SHP77 (cell line): ENCODE data around the gene SORL1.
"Not testable (repeated sequence)": the region's sequence is repeated elsewhere in the genome, so short reads cannot be mapped to it uniquely, and the experiment has no call there.

Source experiments
- DNase-seq, 2 experiments: peaks; one replicate each; lab custom pipeline; 2025; lab: John Stamatoyannopoulos, UW

The SORL1 gene

GRCh38 chr11:121626980-121627379 lies 174.9 kb downstream of the SORL1 start:
- no peak for DNase-seq

- DNase-seq = no peak
Observed at GRCh38 chr11:121630041-121630440, 177.9 kb downstream of the SORL1 start.

- no peak for DNase-seq
Observed at GRCh38 chr11:121631456-121631855, 179.3 kb downstream of the SORL1 start.

- DNase-seq = no peak
Observed at GRCh38 chr11:121634273-121634672, 182.2 kb downstream of the SORL1 start.

- DNase-seq = no peak
Observed at GRCh38 chr11:121634889-121635288, 182.8 kb downstream of the SORL1 start.

GRCh38 chr11:121636081-121636799 lies 184.1 kb downstream of the SORL1 start:
- DNase-seq = no peak

- no peak for DNase-seq
Observed at GRCh38 chr11:121636800-121637176, 184.7 kb downstream of the SORL1 start.

GRCh38 chr11:121637587-121637986 lies 185.5 kb downstream of the SORL1 start:
- not testable (repeated sequence) for DNase-seq

GRCh38 chr11:121643479-121644186 lies 191.5 kb downstream of the SORL1 start:
- DNase-seq = no peak

GRCh38 chr11:121644187-121644512 lies 192.0 kb downstream of the SORL1 start:
- DNase-seq = no peak

- no peak for DNase-seq
Observed at GRCh38 chr11:121645001-121645400, 192.9 kb downstream of the SORL1 start.

GRCh38 chr11:121645596-121645995 lies 193.5 kb downstream of the SORL1 start:
- no peak for DNase-seq

GRCh38 chr11:121648306-121648705 lies 196.2 kb downstream of the SORL1 start:
- no peak for DNase-seq

GRCh38 chr11:121649798-121650197 lies 197.7 kb downstream of the SORL1 start:
- peak; percentile 40 to 45 for DNase-seq

- DNase-seq = no peak
Observed at GRCh38 chr11:121650351-121651256, 198.5 kb downstream of the SORL1 start.

GRCh38 chr11:121651257-121651605 lies 199.1 kb downstream of the SORL1 start:
- no peak for DNase-seq

GRCh38 chr11:121652971-121653370 lies 200.9 kb downstream of the SORL1 start:
- no peak for DNase-seq

GRCh38 chr11:121654259-121654842 lies 202.2 kb downstream of the SORL1 start:
- DNase-seq = no peak

GRCh38 chr11:121654843-121655536 lies 202.9 kb downstream of the SORL1 start:
- DNase-seq = no peak

GRCh38 chr11:121655537-121656327 lies 203.6 kb downstream of the SORL1 start:
- peak; percentile 45 to 49 for DNase-seq
